Skeletal muscle tissue (tissue), 4 donors: Measurements from ENCODE around the gene PHLDB1. TPM values are rescaled to one million over a fixed set of nuclear protein-coding genes. Genes with fewer than 3 reads are reported as not detected.

ENCODE experiments used
- H3K27ac ChIP-seq: one replicate; pipeline ENCODE4 v1.7.0; 2013; ENCODE audit warnings: mild to moderate bottlenecking, low read depth, low read length, inconsistent platforms
- H3K27me3 ChIP-seq, 3 donors: one replicate each; pipeline ENCODE4 v1.7.0; 2013; ENCODE audit warnings: low read length in 3 of 3; ENCODE audit not compliant: control insufficient read depth in 3 of 3, insufficient read depth in 3 of 3
- H3K36me3 ChIP-seq, 3 donors: one replicate each; pipeline ENCODE4 v1.7.0; 2013; ENCODE audit warnings: low read length in 3 of 3; ENCODE audit not compliant: control insufficient read depth in 3 of 3, insufficient read depth in 3 of 3
- H3K4me1 ChIP-seq, 3 donors: one replicate each; pipeline ENCODE4 v1.7.0; 2013; ENCODE audit warnings: low read length in 3 of 3, mild to moderate bottlenecking in 3 of 3; ENCODE audit not compliant: control insufficient read depth in 3 of 3, insufficient read depth in 3 of 3
- H3K4me3 ChIP-seq, 3 donors: one replicate each; pipeline ENCODE4 v1.7.0; 2013; ENCODE audit warnings: low read length in 3 of 3
- H3K9ac ChIP-seq, 3 donors: one replicate each; pipeline ENCODE4 v1.7.0; 2013; ENCODE audit warnings: low read length in 3 of 3, mild to moderate bottlenecking in 3 of 3, moderate library complexity in 2 of 3, low read depth in 1 of 3
- H3K9me3 ChIP-seq, 3 donors: one replicate each; pipeline ENCODE4 v1.7.0; 2013; ENCODE audit warnings: low read length in 3 of 3; ENCODE audit not compliant: control insufficient read depth in 3 of 3
- total RNA-seq: library from RNA; depleted of rRNA; stranded (reverse); fragments of >200 nt; gene quantifications from one replicate; pipeline ENCODE4 v1.2.3, GENCODE V29; 2014
- donor health status: Osteomylitis.

Gene PHLDB1
- total RNA-seq, 1 donor from 2014 or later: 54.8 TPM

- peaks cover 0 to 1% (median 0%) of the 10 kb centered on the region in 3 donors for H3K36me3 ChIP-seq
- H3K27me3 ChIP-seq: peaks cover 0 to 10% (median 10%) of the 10 kb centered on the region in 3 donors
- peaks cover 9 to 18% (median 15%) of the 10 kb centered on the region in 3 donors for H3K4me1 ChIP-seq
- H3K9ac ChIP-seq: no peak overlapping the region
- no peak overlapping the region for H3K27ac ChIP-seq
- no peak overlapping the region for H3K4me3 ChIP-seq
- no peaks in the 10 kb centered on the region for H3K9me3 ChIP-seq
These were observed 55.2 kb downstream of the PHLDB1 start for GRCh38 chr11:118662401-118663271.

- peaks cover 9 to 18% (median 15%) of the 10 kb centered on the region in 3 donors for H3K4me1 ChIP-seq
- H3K27me3 ChIP-seq: peaks cover 0 to 10% (median 10%) of the 10 kb centered on the region in 3 donors
- H3K4me3 ChIP-seq: no peak overlapping the region
- H3K36me3 ChIP-seq: no peaks in the 10 kb centered on the region
- H3K9me3 ChIP-seq: no peaks in the 10 kb centered on the region
- no peak overlapping the region for H3K9ac ChIP-seq
- H3K27ac ChIP-seq: no peak overlapping the region
These were observed 56.0 kb downstream of the PHLDB1 start for GRCh38 chr11:118663381-118663780.

GRCh38 chr11:118663902-118664301, 56.5 kb downstream of the PHLDB1 start:
- no peak overlapping the region for H3K9ac ChIP-seq
- H3K27ac ChIP-seq: no peak overlapping the region
- H3K9me3 ChIP-seq: no peaks in the 10 kb centered on the region
- H3K36me3 ChIP-seq: no peaks in the 10 kb centered on the region
- peaks cover 8 to 14% (median 11%) of the 10 kb centered on the region in 3 donors for H3K4me1 ChIP-seq
- H3K4me3 ChIP-seq: no peak overlapping the region
- peaks cover 0 to 10% (median 10%) of the 10 kb centered on the region in 3 donors for H3K27me3 ChIP-seq

GRCh38 chr11:118666371-118666770, 59.0 kb downstream of the PHLDB1 start:
- Histone ChIP-seq H3K4me3 (no peak overlapping the region), H3K27me3 (peaks cover 0 to 2% (median 0%) of the 10 kb centered on the region in 3 donors), H3K9me3 (peaks cover 0 to 2% (median 0%) of the 10 kb centered on the region in 3 donors), H3K27ac (no peak overlapping the region), H3K4me1 (peaks cover 0 to 2% (median 0%) of the 10 kb centered on the region in 3 donors), H3K9ac (no peak overlapping the region), H3K36me3 (no peaks in the 10 kb centered on the region)

GRCh38 chr11:118670063-118670462, 62.6 kb downstream of the PHLDB1 start:
- H3K9me3 ChIP-seq: peaks cover 0 to 3% (median 0%) of the 10 kb centered on the region in 3 donors
- H3K4me1 ChIP-seq: peaks cover 0 to 2% (median 0%) of the 10 kb centered on the region in 3 donors
- no peaks in the 10 kb centered on the region for H3K36me3 ChIP-seq
- no peak overlapping the region for H3K9ac ChIP-seq
- no peak overlapping the region for H3K4me3 ChIP-seq
- H3K27me3 ChIP-seq: no peaks in the 10 kb centered on the region
- H3K27ac ChIP-seq: no peak overlapping the region

GRCh38 chr11:118671254-118671653, 63.8 kb downstream of the PHLDB1 start:
- Histone ChIP-seq H3K4me1 (no peaks in the 10 kb centered on the region), H3K9ac (no peak overlapping the region), H3K9me3 (peaks cover 0 to 3% (median 0%) of the 10 kb centered on the region in 3 donors)

GRCh38 chr11:118672846-118673245, 65.4 kb downstream of the PHLDB1 start:
- H3K9ac ChIP-seq: no peak overlapping the region

More at GRCh38 chr11:118671254-118671653, 63.8 kb downstream of the PHLDB1 start:
- Histone ChIP-seq H3K36me3 (no peaks in the 10 kb centered on the region), H3K27ac (no peak overlapping the region), H3K4me3 (no peak overlapping the region), H3K27me3 (no peaks in the 10 kb centered on the region)

GRCh38 chr11:118673361-118674081, 66.1 kb downstream of the PHLDB1 start:
- Histone ChIP-seq H3K9ac (no peak overlapping the region), H3K4me3 (no peak overlapping the region), H3K27me3 (no peaks in the 10 kb centered on the region), H3K9me3 (peaks cover 0 to 3% (median 0%) of the 10 kb centered on the region in 3 donors), H3K27ac (no peak overlapping the region), H3K36me3 (no peaks in the 10 kb centered on the region), H3K4me1 (no peaks in the 10 kb centered on the region)

More at GRCh38 chr11:118672846-118673245, 65.4 kb downstream of the PHLDB1 start:
- Histone ChIP-seq H3K4me3 (no peak overlapping the region), H3K9me3 (peaks cover 0 to 3% (median 0%) of the 10 kb centered on the region in 3 donors), H3K27ac (no peak overlapping the region), H3K36me3 (no peaks in the 10 kb centered on the region), H3K27me3 (no peaks in the 10 kb centered on the region), H3K4me1 (no peaks in the 10 kb centered on the region)

GRCh38 chr11:118674082-118674435, 66.6 kb downstream of the PHLDB1 start:
- no peaks in the 10 kb centered on the region for H3K36me3 ChIP-seq
- peaks cover 0 to 3% (median 0%) of the 10 kb centered on the region in 3 donors for H3K4me1 ChIP-seq
- no peak overlapping the region for H3K27ac ChIP-seq
- H3K4me3 ChIP-seq: no peak overlapping the region
- no peak overlapping the region for H3K9ac ChIP-seq
- no peaks in the 10 kb centered on the region for H3K27me3 ChIP-seq
- peaks cover 0 to 3% (median 0%) of the 10 kb centered on the region in 3 donors for H3K9me3 ChIP-seq

GRCh38 chr11:118677977-118678376, 70.6 kb downstream of the PHLDB1 start:
- Histone ChIP-seq H3K9me3 (no peaks in the 10 kb centered on the region), H3K4me1 (peaks cover 0 to 3% (median 0%) of the 10 kb centered on the region in 3 donors), H3K9ac (no peak overlapping the region), H3K27me3 (no peaks in the 10 kb centered on the region), H3K27ac (no peak overlapping the region), H3K36me3 (no peaks in the 10 kb centered on the region), H3K4me3 (no peak overlapping the region)
